OCI-LY7 (cell line): Measurements from ENCODE around the gene MXD4. TPM values are rescaled to one million over a fixed set of nuclear protein-coding genes. Genes with fewer than 3 reads are reported as not detected.
A peak's percentile ranks its signal among the peaks of the same experiment; 100 is the strongest.

ENCODE experiments used
- BruUV-seq: library from RNA; stranded (reverse); fragments of 400-500 nt; replicated peaks from 2 replicates; lab custom pipeline; 2021; lab: Mats Ljungman, UMichigan
- CTCF ChIA-PET: fragments of 300-600 bp; sonication (Branson Sonifier 250); formaldehyde crosslinking; loops from one replicate; lab custom pipeline; 2022; ENCODE audit warnings: antibody characterized with exemption; ENCODE audit not compliant: unreplicated experiment; lab: Charles Lee
- POLR2A ChIA-PET: fragments of 300-600 bp; sonication (Branson Sonifier 250); formaldehyde crosslinking; loops from one replicate; lab custom pipeline; 2022; ENCODE audit warnings: antibody characterized with exemption; lab: Charles Lee
- DNase-seq: peaks from one replicate; pipeline ENCODE4 v3.0.0-alpha.2; 2015; ENCODE audit warnings: low spot score
- H2AFZ ChIP-seq: fragments of 200-600 bp; sonication (generic), shearing (Covaris generic); 2 replicates; pipeline ENCODE4 v1.6.1; 2014; ENCODE audit warnings: mild to moderate bottlenecking, antibody characterized with exemption, low read length, moderate library complexity
- H3K27ac ChIP-seq: fragments of 200-600 bp; sonication (generic); 2 replicates; pipeline ENCODE4 v1.5.1; 2014; ENCODE audit warnings: mixed run types, low read depth, mild to moderate bottlenecking, moderate library complexity, low read length, inconsistent platforms; ENCODE audit not compliant: poor library complexity, severe bottlenecking
- H3K36me3 ChIP-seq: fragments of 200-600 bp; sonication (generic); 2 replicates; pipeline ENCODE4 v1.6.1; 2014; ENCODE audit warnings: mild to moderate bottlenecking, antibody characterized with exemption, low read length, moderate library complexity, mixed read lengths; ENCODE audit not compliant: insufficient read depth
- H3K4me1 ChIP-seq: fragments of 200-600 bp; sonication (generic); 2 replicates; pipeline ENCODE4 v1.5.1; 2014; ENCODE audit warnings: mild to moderate bottlenecking, low read length; ENCODE audit not compliant: insufficient read depth, poor library complexity, severe bottlenecking
- H3K4me2 ChIP-seq: fragments of 200-600 bp; sonication (generic); 2 replicates; pipeline ENCODE4 v1.6.1; 2014; ENCODE audit warnings: mild to moderate bottlenecking, low read length
- H3K4me3 ChIP-seq: fragments of 200-600 bp; sonication (generic); 2 replicates; pipeline ENCODE4 v1.5.1; 2014; ENCODE audit warnings: mild to moderate bottlenecking, low read depth, low read length; ENCODE audit not compliant: poor library complexity, severe bottlenecking
- H3K79me2 ChIP-seq: fragments of 200-600 bp; sonication (generic); 2 replicates; pipeline ENCODE4 v1.6.1; 2016; ENCODE audit warnings: low read depth, mild to moderate bottlenecking, low read length, moderate library complexity, mixed read lengths; ENCODE audit not compliant: insufficient read depth
- H3K9me2 ChIP-seq: fragments of 200-600 bp; sonication (generic); 2 replicates; pipeline ENCODE4 v1.6.1; 2016; ENCODE audit warnings: mild to moderate bottlenecking, low read length, mixed read lengths; ENCODE audit not compliant: insufficient read depth
- H3K9me3 ChIP-seq: fragments of 200-600 bp; sonication (generic); 2 replicates; pipeline ENCODE4 v1.6.1; 2014; ENCODE audit warnings: mild to moderate bottlenecking, mixed run types, low read length, mixed read lengths
- H4K20me1 ChIP-seq: fragments of 200-600 bp; sonication (generic); 2 replicates; pipeline ENCODE4 v1.6.1; 2014; ENCODE audit warnings: mild to moderate bottlenecking, antibody characterized with exemption, low read length, moderate library complexity, mixed read lengths; ENCODE audit not compliant: insufficient read depth
- CTCF ChIP-seq: fragments of 200-600 bp; sonication (generic); conservative IDR thresholded peaks from 2 replicates; pipeline ENCODE4 v1.5.1; 2014; ENCODE audit warnings: mild to moderate bottlenecking, antibody characterized with exemption, low read length, moderate library complexity, mixed read lengths
- EZH2phosphoT487 ChIP-seq: fragments of 200-600 bp; sonication (generic); IDR thresholded peaks from 2 replicates; pipeline ENCODE4 v1.6.1; 2018; ENCODE audit warnings: low read depth, borderline replicate concordance, mild to moderate bottlenecking, mixed run types, antibody characterized with exemption, low read length, moderate library complexity, mixed read lengths
- intact Hi-C: fragments of 100-400 bp; cut with micrococcal nuclease; formaldehyde crosslinking; loops from one replicate; pipeline ENCODE4 v1.10.0; 2022; ENCODE audit not compliant: unreplicated experiment
- total RNA-seq, 2 experiments: library from RNA; depleted of rRNA in 1 of 2; stranded (reverse); fragments of >200 nt in 1 of 2; shearing (Covaris generic) in 1 of 2; gene quantifications; 2 replicates each; pipeline ENCODE4 v1.2.3, GENCODE V29; 2014 to 2022

The MXD4 gene
- total RNA-seq, 2 experiments from 2014 or later, result 3.0 to 11.6 TPM

- H3K9me2 ChIP-seq, result no peaks in the 10 kb centered on the region
- POLR2A ChIA-PET, result no interaction called here
- H3K27ac ChIP-seq, result no peak overlapping the region
- H3K4me2 ChIP-seq, result no peak overlapping the region
- no peak overlapping the region for H2AFZ ChIP-seq
- peaks cover 10% of the 10 kb centered on the region for H4K20me1 ChIP-seq
- CTCF ChIA-PET, result no interaction called here
- intact Hi-C loops, result no loop called here
- H3K4me1 ChIP-seq, result peaks cover 23% of the 10 kb centered on the region
- BruUV-seq, result no TSS peak
- H3K4me3 ChIP-seq, result no peak overlapping the region
- TF ChIP-seq EZH2phosphoT487 (no peak), CTCF (no peak)
- no peaks in the 10 kb centered on the region for H3K9me3 ChIP-seq
- no peak for DNase-seq
- peaks cover 2% of the 10 kb centered on the region; the same call in 1 of the 2 replicates for H3K36me3 ChIP-seq
- peaks cover 13% of the 10 kb centered on the region for H3K79me2 ChIP-seq
Measured at GRCh38 chr4:2245057-2245786, 16.7 kb downstream of the MXD4 start.

- Histone ChIP-seq H3K36me3 (peaks cover 16% of the 10 kb centered on the region), H4K20me1 (peaks cover 22% of the 10 kb centered on the region), H3K4me1 (peaks cover 37% of the 10 kb centered on the region), H3K4me3 (no peak overlapping the region), H3K79me2 (peaks cover 27% of the 10 kb centered on the region), H3K9me3 (no peaks in the 10 kb centered on the region), H3K27ac (no peak overlapping the region), H3K9me2 (no peaks in the 10 kb centered on the region), H2AFZ (peak overlapping the region; percentile 74; the same call in 1 of the 2 replicates), H3K4me2 (peak overlapping the region; percentile 46)
- POLR2A ChIA-PET, result interaction anchor here (1.0 kb wide), 1 partner anchor 38 kb away, joined by 4 read pairs; no protein-coding TSS in a partner anchor
- no TSS peak for BruUV-seq
- no peak for TF ChIP-seq EZH2phosphoT487
- TF ChIP-seq CTCF, result peak; percentile 78
- intact Hi-C loops, result loop anchor here (2.0 to 5.0 kb wide), 4 partner anchors 48 to 522 kb away; partner anchors contain the start of genes NELFA, RNF4, TACC3 and TMEM129
- DNase-seq, result peak; percentile 61
- CTCF ChIA-PET, result no interaction called here
Measured at GRCh38 chr4:2243681-2244380, 18.1 kb downstream of the MXD4 start.
